ENCODE results near the gene CENPS.

GRCh38 chr1:10398278-10398733, 31.9 kb upstream of the CENPS start:
- TF ChIP-seq, protein P1, sequence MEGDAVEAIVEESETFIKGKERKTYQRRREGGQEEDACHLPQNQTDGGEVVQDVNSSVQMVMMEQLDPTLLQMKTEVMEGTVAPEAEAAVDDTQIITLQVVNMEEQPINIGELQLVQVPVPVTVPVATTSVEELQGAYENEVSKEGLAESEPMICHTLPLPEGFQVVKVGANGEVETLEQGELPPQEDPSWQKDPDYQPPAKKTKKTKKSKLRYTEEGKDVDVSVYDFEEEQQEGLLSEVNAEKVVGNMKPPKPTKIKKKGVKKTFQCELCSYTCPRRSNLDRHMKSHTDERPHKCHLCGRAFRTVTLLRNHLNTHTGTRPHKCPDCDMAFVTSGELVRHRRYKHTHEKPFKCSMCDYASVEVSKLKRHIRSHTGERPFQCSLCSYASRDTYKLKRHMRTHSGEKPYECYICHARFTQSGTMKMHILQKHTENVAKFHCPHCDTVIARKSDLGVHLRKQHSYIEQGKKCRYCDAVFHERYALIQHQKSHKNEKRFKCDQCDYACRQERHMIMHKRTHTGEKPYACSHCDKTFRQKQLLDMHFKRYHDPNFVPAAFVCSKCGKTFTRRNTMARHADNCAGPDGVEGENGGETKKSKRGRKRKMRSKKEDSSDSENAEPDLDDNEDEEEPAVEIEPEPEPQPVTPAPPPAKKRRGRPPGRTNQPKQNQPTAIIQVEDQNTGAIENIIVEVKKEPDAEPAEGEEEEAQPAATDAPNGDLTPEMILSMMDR (conservative IDR thresholded peaks at IDR 0.05) = no peak
- TF ChIP-seq ZFX (IDR thresholded peaks at IDR 0.05) = no peak
